ENCODE measurements around the gene GALNTL6.

GALNTL6 gene

GRCh38 chr4:172989984-172990820, 1177.0 kb downstream of the GALNTL6 start:
- Histone ChIP-seq H3K9me3 (ENCODE audit: control insufficient read depth, low read length) (no peaks in the 10 kb centered on the region), H3K4me1 (ENCODE audit: control insufficient read depth, insufficient read depth, low read length) (peaks cover 3% of the 10 kb centered on the region), H3K27me3 (replicated peaks; ENCODE audit: control insufficient read depth, insufficient read depth, low read length) (no peaks in the 10 kb centered on the region), H3K4me3 (ENCODE audit: low read length) (no peak overlapping the region), H3K9ac (ENCODE audit: low read length) (no peak overlapping the region), H3K36me3 (ENCODE audit: control insufficient read depth, insufficient read depth, low read length, severe bottlenecking) (no peaks in the 10 kb centered on the region)
- no peak for DNase-seq (ENCODE audit: low read depth)

GRCh38 chr4:172992648-172993378, 1179.6 kb downstream of the GALNTL6 start:
- peaks cover 12% of the 10 kb centered on the region for H3K4me1 ChIP-seq (ENCODE audit: control insufficient read depth, insufficient read depth, low read length)
- H3K27me3 ChIP-seq (replicated peaks; ENCODE audit: control insufficient read depth, insufficient read depth, low read length) = no peaks in the 10 kb centered on the region
- H3K36me3 ChIP-seq (ENCODE audit: control insufficient read depth, insufficient read depth, low read length, severe bottlenecking) = no peaks in the 10 kb centered on the region
- no peak overlapping the region for H3K9ac ChIP-seq (ENCODE audit: low read length)
- no peaks in the 10 kb centered on the region for H3K9me3 ChIP-seq (ENCODE audit: control insufficient read depth, low read length)
- no peak for DNase-seq (ENCODE audit: low read depth)
- H3K4me3 ChIP-seq (ENCODE audit: low read length) = no peak overlapping the region

DNA sequence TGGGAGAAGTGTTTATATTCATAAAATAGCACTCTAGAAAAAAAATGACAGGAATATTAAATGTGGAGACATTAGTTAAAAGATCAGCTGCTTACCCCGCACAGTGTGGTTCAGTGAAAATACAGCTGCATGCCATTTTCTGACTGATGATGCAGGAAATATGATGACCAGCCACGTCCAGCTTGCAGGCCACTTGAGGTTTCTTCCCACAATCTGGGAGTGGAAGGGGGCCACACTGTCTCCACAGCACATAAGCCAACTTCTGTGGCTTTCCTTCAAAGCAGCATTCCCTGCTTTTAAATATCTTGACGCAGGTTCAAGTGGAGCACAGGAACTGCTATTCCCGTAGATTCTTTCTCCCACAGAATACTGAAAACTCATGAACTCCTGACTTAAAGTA, 1182.0 kb downstream of the GALNTL6 start:
- DNase-seq (ENCODE audit: low read depth) = no peak
- no peak overlapping the region for H3K9ac ChIP-seq (ENCODE audit: low read length)

GRCh38 chr4:172995704-172996103, 1182.5 kb downstream of the GALNTL6 start:
- no peak overlapping the region for H3K9ac ChIP-seq (ENCODE audit: low read length)
- H3K36me3 ChIP-seq (ENCODE audit: control insufficient read depth, insufficient read depth, low read length, severe bottlenecking) = no peaks in the 10 kb centered on the region
- H3K27me3 ChIP-seq (replicated peaks; ENCODE audit: control insufficient read depth, insufficient read depth, low read length) = no peaks in the 10 kb centered on the region
- no peak overlapping the region for H3K4me3 ChIP-seq (ENCODE audit: low read length)
- no peaks in the 10 kb centered on the region for H3K9me3 ChIP-seq (ENCODE audit: control insufficient read depth, low read length)
- no peak for DNase-seq (ENCODE audit: low read depth)
- peaks cover 28% of the 10 kb centered on the region for H3K4me1 ChIP-seq (ENCODE audit: control insufficient read depth, insufficient read depth, low read length)

More for the DNA sequence above, 1182.0 kb downstream of the GALNTL6 start:
- Histone ChIP-seq H3K4me1 (ENCODE audit: control insufficient read depth, insufficient read depth, low read length) (peaks cover 28% of the 10 kb centered on the region), H3K4me3 (ENCODE audit: low read length) (no peak overlapping the region), H3K36me3 (ENCODE audit: control insufficient read depth, insufficient read depth, low read length, severe bottlenecking) (no peaks in the 10 kb centered on the region), H3K27me3 (replicated peaks; ENCODE audit: control insufficient read depth, insufficient read depth, low read length) (no peaks in the 10 kb centered on the region), H3K9me3 (ENCODE audit: control insufficient read depth, low read length) (no peaks in the 10 kb centered on the region)

DNA sequence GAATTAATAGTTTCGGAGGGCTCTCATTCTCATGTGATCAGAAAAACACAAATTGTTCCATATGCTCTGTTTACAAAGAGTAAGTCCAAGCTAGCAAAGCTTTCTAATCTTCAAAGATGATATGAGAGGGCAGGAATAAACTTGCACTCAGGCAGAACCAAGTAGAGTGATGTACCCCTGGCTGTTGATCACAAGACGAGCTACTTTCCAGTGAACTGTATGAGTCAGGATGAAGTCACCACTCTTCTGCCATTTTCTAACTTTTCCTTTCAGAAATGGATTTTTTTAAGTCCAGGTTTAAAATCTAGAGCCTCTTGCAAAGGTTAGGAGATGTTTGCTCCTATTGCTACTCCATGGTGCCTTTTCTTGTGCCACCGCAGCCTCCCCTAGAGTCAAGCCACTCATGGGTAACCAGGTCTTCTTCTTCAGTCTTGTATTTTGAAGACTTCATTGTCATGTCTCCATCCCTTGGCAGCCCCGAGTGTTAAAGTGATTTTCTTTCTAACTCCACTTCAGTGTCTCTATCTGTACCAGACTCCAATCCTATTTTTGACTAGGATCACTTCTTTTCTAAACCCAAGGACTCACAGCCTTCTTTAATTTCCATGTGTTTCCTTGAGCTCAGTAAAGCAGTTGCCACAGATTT, 1183.5 kb downstream of the GALNTL6 start:
- DNase-seq (ENCODE audit: low read depth) = peak; percentile 60

GRCh38 chr4:172997217-172997609, 1184.0 kb downstream of the GALNTL6 start:
- Histone ChIP-seq H3K9me3 (ENCODE audit: control insufficient read depth, low read length) (no peaks in the 10 kb centered on the region), H3K4me3 (ENCODE audit: low read length) (no peak overlapping the region), H3K4me1 (ENCODE audit: control insufficient read depth, insufficient read depth, low read length) (peaks cover 38% of the 10 kb centered on the region), H3K27me3 (replicated peaks; ENCODE audit: control insufficient read depth, insufficient read depth, low read length) (no peaks in the 10 kb centered on the region), H3K9ac (ENCODE audit: low read length) (no peak overlapping the region), H3K36me3 (ENCODE audit: control insufficient read depth, insufficient read depth, low read length, severe bottlenecking) (no peaks in the 10 kb centered on the region)
- DNase-seq (ENCODE audit: low read depth) = no peak

More for the DNA sequence above, 1183.5 kb downstream of the GALNTL6 start:
- Histone ChIP-seq H3K4me3 (ENCODE audit: low read length) (no peak overlapping the region), H3K9ac (ENCODE audit: low read length) (no peak overlapping the region), H3K27me3 (replicated peaks; ENCODE audit: control insufficient read depth, insufficient read depth, low read length) (no peaks in the 10 kb centered on the region), H3K36me3 (ENCODE audit: control insufficient read depth, insufficient read depth, low read length, severe bottlenecking) (no peaks in the 10 kb centered on the region), H3K4me1 (ENCODE audit: control insufficient read depth, insufficient read depth, low read length) (peaks cover 34% of the 10 kb centered on the region), H3K9me3 (ENCODE audit: control insufficient read depth, low read length) (no peaks in the 10 kb centered on the region)

- Histone ChIP-seq H3K4me1 (ENCODE audit: control insufficient read depth, insufficient read depth, low read length) (peaks cover 38% of the 10 kb centered on the region), H3K27me3 (replicated peaks; ENCODE audit: control insufficient read depth, insufficient read depth, low read length) (no peaks in the 10 kb centered on the region), H3K4me3 (ENCODE audit: low read length) (peak overlapping the region; percentile 56), H3K9ac (ENCODE audit: low read length) (no peak overlapping the region), H3K9me3 (ENCODE audit: control insufficient read depth, low read length) (no peaks in the 10 kb centered on the region), H3K36me3 (ENCODE audit: control insufficient read depth, insufficient read depth, low read length, severe bottlenecking) (no peaks in the 10 kb centered on the region)
- DNase-seq (ENCODE audit: low read depth) = peak; percentile 21
These were observed 1184.7 kb downstream of the GALNTL6 start for GRCh38 chr4:172997856-172998255.

DNA sequence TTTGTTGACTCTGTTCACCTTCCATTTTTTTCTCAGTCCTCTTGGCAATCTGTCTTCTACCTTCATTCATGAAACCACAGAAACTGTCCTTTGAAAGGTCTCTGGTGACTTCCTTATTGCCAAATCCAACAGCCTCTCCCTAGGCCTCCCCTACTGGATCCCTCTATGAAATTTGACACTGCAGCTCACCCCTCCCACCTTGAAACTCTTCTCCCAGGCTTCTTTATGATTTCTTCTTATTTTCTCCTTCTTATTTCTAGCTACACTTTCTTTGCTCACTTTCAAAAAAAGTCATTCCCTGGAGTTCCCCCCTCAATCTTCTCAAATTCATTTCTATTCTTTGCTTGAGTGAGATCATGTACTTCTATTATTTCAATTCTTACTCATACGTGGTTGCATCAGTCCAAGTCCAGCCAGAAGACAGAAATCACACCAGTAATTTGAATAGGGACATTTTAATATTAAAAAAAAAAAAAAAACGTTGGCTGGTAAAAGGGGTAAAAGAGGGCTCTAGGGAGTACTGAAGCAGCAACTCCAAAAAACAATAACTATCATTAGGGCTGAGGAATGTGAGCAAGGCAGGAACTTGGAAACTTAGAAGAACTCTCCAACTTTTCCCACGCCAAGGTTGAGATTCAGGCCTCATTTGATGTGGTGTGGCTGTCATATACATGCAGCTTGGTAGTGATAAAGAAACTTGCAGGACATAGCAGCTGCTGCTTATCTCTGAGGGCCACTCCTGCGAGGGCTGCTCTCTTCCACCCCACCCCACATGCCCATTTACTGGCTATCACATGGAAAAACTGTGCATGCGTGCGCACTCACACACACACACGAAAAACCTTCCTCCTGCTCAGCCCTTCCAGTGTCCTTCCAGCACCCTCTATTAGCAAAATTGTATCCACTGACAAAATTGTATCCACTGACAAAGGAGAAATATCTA, 1185.6 kb downstream of the GALNTL6 start:
- Histone ChIP-seq H3K9me3 (ENCODE audit: control insufficient read depth, low read length) (no peaks in the 10 kb centered on the region), H3K9ac (ENCODE audit: low read length) (no peak overlapping the region), H3K4me1 (ENCODE audit: control insufficient read depth, insufficient read depth, low read length) (peaks cover 38% of the 10 kb centered on the region), H3K27me3 (replicated peaks; ENCODE audit: control insufficient read depth, insufficient read depth, low read length) (no peaks in the 10 kb centered on the region), H3K4me3 (ENCODE audit: low read length) (peak overlapping the region; percentile 56), H3K36me3 (ENCODE audit: control insufficient read depth, insufficient read depth, low read length, severe bottlenecking) (no peaks in the 10 kb centered on the region)
- peak; percentile 83 for DNase-seq (ENCODE audit: low read depth)

DNA sequence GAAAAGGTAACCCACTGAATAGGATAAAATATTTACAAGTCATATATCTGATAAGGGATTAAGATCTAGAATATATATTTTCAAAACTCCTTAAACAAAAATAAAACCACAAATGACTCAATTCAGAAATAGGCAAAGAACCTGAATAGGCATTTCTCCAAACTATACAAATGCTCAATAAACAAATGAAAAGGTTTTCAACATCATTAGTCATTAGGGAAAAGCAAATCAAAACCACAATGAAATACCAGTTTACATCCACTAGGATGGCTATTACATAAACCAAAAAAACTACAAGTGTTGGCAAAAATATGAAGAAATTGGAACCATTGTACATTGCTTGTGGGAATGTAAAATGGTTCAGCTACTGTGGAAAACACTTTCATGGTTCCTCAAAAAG, 1188.4 kb downstream of the GALNTL6 start:
- H3K36me3 ChIP-seq (ENCODE audit: control insufficient read depth, insufficient read depth, low read length, severe bottlenecking) = no peaks in the 10 kb centered on the region
- no peaks in the 10 kb centered on the region for H3K27me3 ChIP-seq (replicated peaks; ENCODE audit: control insufficient read depth, insufficient read depth, low read length)
- peak; percentile 58 for DNase-seq (ENCODE audit: low read depth)
- peak overlapping the region; percentile 16 for H3K4me3 ChIP-seq (ENCODE audit: low read length)
- H3K9ac ChIP-seq (ENCODE audit: low read length) = no peak overlapping the region
- no peaks in the 10 kb centered on the region for H3K9me3 ChIP-seq (ENCODE audit: control insufficient read depth, low read length)
- H3K4me1 ChIP-seq (ENCODE audit: control insufficient read depth, insufficient read depth, low read length) = peaks cover 33% of the 10 kb centered on the region

DNA sequence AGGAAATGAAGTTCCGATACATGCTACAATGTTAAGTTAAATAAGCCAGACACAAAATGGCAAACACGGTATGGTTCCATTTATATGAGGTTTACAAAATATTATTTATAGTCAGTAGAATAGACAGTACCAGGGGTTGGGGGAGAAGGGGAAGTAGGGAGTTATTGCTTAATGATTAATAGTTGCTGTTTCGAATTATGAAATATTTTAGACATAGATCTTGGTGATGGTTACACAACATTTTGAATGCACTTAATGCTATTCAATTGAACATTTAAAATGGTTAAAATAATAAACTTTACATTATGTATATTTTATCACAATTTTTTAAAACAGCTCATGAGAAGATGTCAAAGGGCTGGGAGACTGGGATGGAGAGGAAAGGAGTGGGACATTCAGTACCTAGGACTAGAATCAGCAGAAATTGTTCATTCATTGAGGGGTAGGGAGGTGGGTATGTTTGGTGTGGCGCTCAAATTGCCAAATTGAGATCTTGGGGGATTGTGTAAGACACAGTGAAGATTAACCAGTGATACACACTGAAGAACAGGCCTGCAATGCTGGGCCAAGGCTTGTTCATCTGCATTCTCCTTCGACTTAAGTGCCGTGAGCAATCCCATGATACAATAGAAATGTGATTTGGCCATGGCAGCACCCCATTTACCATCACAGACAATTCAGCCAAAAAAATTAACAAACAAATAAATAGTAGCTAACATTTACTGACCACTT, 1189.8 kb downstream of the GALNTL6 start:
- no peak overlapping the region for H3K4me3 ChIP-seq (ENCODE audit: low read length)
- DNase-seq (ENCODE audit: low read depth) = no peak
- H3K9ac ChIP-seq (ENCODE audit: low read length) = no peak overlapping the region
- H3K27me3 ChIP-seq (replicated peaks; ENCODE audit: control insufficient read depth, insufficient read depth, low read length) = no peaks in the 10 kb centered on the region
- no peaks in the 10 kb centered on the region for H3K36me3 ChIP-seq (ENCODE audit: control insufficient read depth, insufficient read depth, low read length, severe bottlenecking)
- H3K4me1 ChIP-seq (ENCODE audit: control insufficient read depth, insufficient read depth, low read length) = peaks cover 24% of the 10 kb centered on the region
- no peaks in the 10 kb centered on the region for H3K9me3 ChIP-seq (ENCODE audit: control insufficient read depth, low read length)

Measured in adipocyte (in vitro differentiated cells).